GM12878 (cell line): ENCODE data around the gene RAD9A. TPM values are rescaled to one million over a fixed set of nuclear protein-coding genes. Genes with fewer than 3 reads are reported as not detected.

Experiments
- BACH1 ChIP-seq: fragments of 450-650 bp; IDR thresholded peaks from 2 replicates; pipeline ENCODE4 v1.6.1; 2017; ENCODE audit warnings: mild to moderate bottlenecking, borderline replicate concordance
- DPF2 ChIP-seq: fragments of 450-650 bp; IDR thresholded peaks from 2 replicates; pipeline ENCODE4 v1.6.1; 2017; ENCODE audit warnings: mild to moderate bottlenecking
- EGR1 ChIP-seq, 2 experiments: IDR thresholded peaks; 1 replicate in 1 of 2; 2 replicates in 1 of 2; pipeline ENCODE4 v1.6.1; 2011 to 2012; ENCODE audit warnings: low read depth in 2 of 2, low read length in 2 of 2, borderline replicate concordance in 1 of 2, mild to moderate bottlenecking in 1 of 2, moderate library complexity in 1 of 2
- ETV6 ChIP-seq, 2 experiments: fragments of 450-650 bp in 1 of 2; IDR thresholded peaks in 1 of 2; conservative IDR thresholded peaks in 1 of 2; 2 replicates each; pipeline ENCODE4 v1.6.1; 2014; ENCODE audit warnings: antibody characterized with exemption in 1 of 2, borderline replicate concordance in 1 of 2, low read depth in 1 of 2, mild to moderate bottlenecking in 1 of 2, moderate library complexity in 1 of 2
- HCFC1 ChIP-seq: fragments of 150-350 bp; IDR thresholded peaks from 2 replicates; pipeline ENCODE4 v1.6.1; 2014; ENCODE audit warnings: low read length
- HDAC2 ChIP-seq: fragments of 200-600 bp; sonication (generic); IDR thresholded peaks from 2 replicates; pipeline ENCODE4 v1.6.1; 2017
- JUNB ChIP-seq: IDR thresholded peaks from 2 replicates; pipeline ENCODE4 v1.6.1; 2016; ENCODE audit warnings: antibody characterized with exemption, mild to moderate bottlenecking
- NR2C2 ChIP-seq: IDR thresholded peaks from 2 replicates; pipeline ENCODE4 v1.6.1; 2011; ENCODE audit warnings: borderline replicate concordance, low read depth; ENCODE audit not compliant: control insufficient read depth, insufficient read length
- NR2F1 ChIP-seq: fragments of 450-650 bp; conservative IDR thresholded peaks from 2 replicates; pipeline ENCODE4 v1.6.1; 2017; ENCODE audit warnings: mild to moderate bottlenecking
- PAX5 ChIP-seq: IDR thresholded peaks from 2 replicates; pipeline ENCODE4 v1.6.1; 2011; ENCODE audit warnings: low read depth, low read length, borderline replicate concordance
- POLR2A ChIP-seq: IDR thresholded peaks from 2 replicates; pipeline ENCODE4 v1.6.1; 2011; ENCODE audit warnings: low read depth, mild to moderate bottlenecking, low read length
- POLR2AphosphoS2 ChIP-seq: IDR thresholded peaks from 2 replicates; pipeline ENCODE4 v1.6.1; 2011; ENCODE audit warnings: low read depth, mild to moderate bottlenecking, low read length, improper control_type of control experiment, moderate library complexity
- POLR2AphosphoS5 ChIP-seq: IDR thresholded peaks from 2 replicates; pipeline ENCODE4 v1.6.1; 2011; ENCODE audit warnings: mild to moderate bottlenecking, low read length, inconsistent platforms
- RAD21 ChIP-seq: IDR thresholded peaks from 2 replicates; pipeline ENCODE4 v1.6.1; 2011; ENCODE audit warnings: mild to moderate bottlenecking, low read depth, low read length, moderate library complexity; ENCODE audit not compliant: insufficient read depth
- RELA ChIP-seq: fragments of 450-650 bp; IDR thresholded peaks from 2 replicates; pipeline ENCODE4 v1.8.0; 2014; ENCODE audit warnings: borderline replicate concordance; ENCODE audit not compliant: partially characterized antibody
- REST ChIP-seq: IDR thresholded peaks from 2 replicates; pipeline ENCODE4 v1.6.1; 2012; ENCODE audit warnings: mild to moderate bottlenecking, low read depth, low read length
- RFX5 ChIP-seq: IDR thresholded peaks from 2 replicates; pipeline ENCODE4 v1.6.1; 2011; ENCODE audit warnings: low read depth, low read length, improper control_type of control experiment
- TCF3 ChIP-seq: IDR thresholded peaks from 2 replicates; pipeline ENCODE4 v1.6.1; 2012; ENCODE audit warnings: low read depth, mild to moderate bottlenecking, low read length, borderline replicate concordance; ENCODE audit not compliant: insufficient read depth
- USF1 ChIP-seq: IDR thresholded peaks from 2 replicates; pipeline ENCODE4 v1.6.1; 2011; ENCODE audit warnings: borderline replicate concordance, low read depth, mild to moderate bottlenecking, moderate library complexity, mixed read lengths, low read length; ENCODE audit not compliant: insufficient read depth; ENCODE audit errors: extremely low read length
- YY1 ChIP-seq: IDR thresholded peaks from 2 replicates; pipeline ENCODE4 v1.6.1; 2011; ENCODE audit warnings: low read depth, mild to moderate bottlenecking, low read length
- ZBED1 ChIP-seq: IDR thresholded peaks from 2 replicates; pipeline ENCODE4 v1.6.1; 2016; ENCODE audit warnings: borderline replicate concordance
- ZNF592 ChIP-seq: fragments of 450-650 bp; IDR thresholded peaks from 2 replicates; pipeline ENCODE4 v1.6.1; 2017; ENCODE audit warnings: mild to moderate bottlenecking, moderate library complexity
- ZSCAN29 ChIP-seq: fragments of 450-650 bp; IDR thresholded peaks from 2 replicates; pipeline ENCODE4 v1.6.1; 2017; ENCODE audit warnings: mild to moderate bottlenecking, moderate library complexity
- polyA plus RNA-seq, 11 experiments: library from polyadenylated mRNA; depleted of rRNA in 4 of 11; unstranded in 6 of 11; stranded (reverse) in 5 of 11; fragments of >200 nt; fragmentation: Nextera tagmentation in 4 of 11; fragmentation: Illumina TruSeq in 1 of 11; extraction: Ambion mirVana in 4 of 11; extraction: Trizol in 1 of 11; gene quantifications; 1 replicate in 1 of 11; 2 replicates in 10 of 11; pipeline versions ENCODE4 v1.2.1 to v1.2.3, GENCODE V29; 2011 to 2016; ENCODE audit warnings: inconsistent platforms in 2 of 11, missing spikeins in 2 of 11, low read depth in 1 of 11
- total RNA-seq, 4 experiments: library from RNA; depleted of rRNA in 3 of 4; stranded (reverse); fragments of >200 nt in 3 of 4; fragmentation: Illumina TruSeq in 1 of 4; extraction: Trizol in 1 of 4; gene quantifications; 2 replicates each; pipeline versions ENCODE4 v1.2.1 to v1.2.3, GENCODE V29; 2013 to 2021

Gene RAD9A
- total and polyA plus RNA-seq, 10 of the 15 experiments (the other 5 are each of a cell fraction or from before 2014, with no cell fraction given) = 1.1 to 36.2 (median 19.8) TPM

DNA sequence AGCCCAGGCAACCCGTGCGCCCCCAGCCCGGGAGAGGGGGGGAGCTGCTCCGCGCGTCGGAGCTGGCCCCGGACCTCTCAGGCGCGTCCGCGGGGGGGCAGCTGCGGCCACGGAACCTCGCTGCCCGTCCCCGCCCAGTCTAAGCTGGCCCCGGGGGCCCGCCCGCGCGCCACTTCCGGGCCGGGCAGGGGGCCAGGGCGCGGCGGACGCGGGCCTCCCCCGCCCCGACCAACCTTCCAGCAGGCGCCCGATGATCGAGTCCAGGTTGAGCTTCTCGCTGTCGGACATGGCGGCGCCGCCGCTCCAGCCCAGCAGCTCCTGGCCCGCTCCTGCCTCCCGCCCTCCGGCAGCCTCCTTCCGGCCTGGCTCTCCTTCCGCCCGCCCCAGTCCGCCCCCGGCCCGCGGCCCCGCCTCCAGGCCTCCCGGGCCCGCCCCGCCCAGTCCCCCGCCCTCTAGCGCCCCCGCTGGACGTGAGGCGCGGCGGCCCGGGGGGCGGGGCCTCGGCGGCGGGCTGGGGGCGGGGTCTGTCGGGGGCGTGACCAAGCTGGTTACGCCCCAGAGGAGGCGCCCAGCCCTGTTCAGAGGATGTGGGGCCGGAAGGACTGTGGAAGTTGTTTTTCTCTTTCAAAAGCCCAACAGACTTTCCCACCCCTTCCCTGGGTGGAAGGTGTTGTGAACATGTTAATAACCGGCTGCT is 9.9 kb downstream of the RAD9A start, which contains the start of gene PPP1CA (continued):
- TF ChIP-seq HDAC2 (no peak), RFX5 (no peak), NR2C2 (no peak), TCF3 (peak; percentile 25; the same call in 1 of the 2 replicates), PAX5 (peak; percentile 37; the same call in 1 of the 2 replicates), REST (no peak), JUNB (no peak), YY1 (peak; percentile 90), HCFC1 (peak; percentile 35; the same call in 1 of the 2 replicates), ETV6 (conservative IDR thresholded peaks at IDR 0.05 in 1 of 2, IDR thresholded peaks at IDR 0.05 in 1 of 2; ENCODE audit: borderline replicate concordance in 1 of 2, low read depth in 1 of 2) (0 out of 4 replicates have a peak, but pooled peaks of 1 of the 2 experiments have one; percentile 12), ZNF592 (peak; percentile 83), DPF2 (peak; percentile 82), USF1 (no peak), ZSCAN29 (0 out of 2 replicates have a peak, but pooled peaks have one; percentile 63), BACH1 (peak; percentile 81), ZBED1 (no peak), POLR2AphosphoS2 (peak; percentile 86), RAD21 (peak; percentile 31; the same call in 1 of the 2 replicates), RELA (peak; percentile 69), EGR1 (IDR thresholded peaks at IDR 0.05; ENCODE audit: borderline replicate concordance in 1 of 2, low read depth in 2 of 2, low read length in 2 of 2) (peak in 1 of 2 experiments; percentile 55; a peak in 1 of 3 replicates), POLR2A (peak; percentile 96), NR2F1 (peak; percentile 79), POLR2AphosphoS5 (peak; percentile 75)
